Keratinocyte (primary cell): ENCODE measurements around the gene LEKR1. TPM values are rescaled to one million over a fixed set of nuclear protein-coding genes. Genes with fewer than 3 reads are reported as not detected.
A peak's percentile ranks its signal among the peaks of the same experiment; 100 is the strongest.

Experiments
- DNase-seq: peaks from one replicate; pipeline ENCODE4 v3.0.0-alpha.2; 2011; ENCODE audit warnings: low read depth, missing footprints, low spot score
- FAIRE-seq: peaks from 2 replicates; lab custom pipeline; 2011; peaks lifted over from hg19 to GRCh38; lab: Jason Lieb, UNC
- H2AFZ ChIP-seq: 2 replicates; pipeline ENCODE4 v1.6.0; 2012; ENCODE audit warnings: low read length, control low read depth, inconsistent platforms; ENCODE audit not compliant: control insufficient read depth
- H3K27ac ChIP-seq: 2 replicates; pipeline ENCODE4 v1.5.1; 2011; ENCODE audit warnings: low read length; ENCODE audit not compliant: control insufficient read depth, insufficient read depth
- H3K27me3 ChIP-seq: 3 replicates; pipeline ENCODE4 v1.6.0; 2011; ENCODE audit warnings: low read length; ENCODE audit not compliant: control insufficient read depth, insufficient read depth; ENCODE audit errors: extremely low read depth
- H3K36me3 ChIP-seq, 2 experiments: 2 replicates in 1 of 2; 3 replicates in 1 of 2; pipeline ENCODE4 v1.5.1; 2011; ENCODE audit warnings: low read length in 2 of 2, mild to moderate bottlenecking in 1 of 2; ENCODE audit not compliant: control insufficient read depth in 2 of 2, insufficient read depth in 2 of 2; ENCODE audit errors: extremely low read depth in 1 of 2
- H3K4me1 ChIP-seq: 3 replicates; pipeline ENCODE4 v1.5.1; 2011; ENCODE audit warnings: low read length; ENCODE audit not compliant: control insufficient read depth, insufficient read depth; ENCODE audit errors: extremely low read depth
- H3K4me2 ChIP-seq: 3 replicates; pipeline ENCODE4 v1.6.0; 2011; ENCODE audit warnings: low read depth, low read length; ENCODE audit not compliant: control insufficient read depth, insufficient read depth; ENCODE audit errors: extremely low read depth
- H3K4me3 ChIP-seq, 3 experiments: fragments of 200-600 bp in 1 of 3; sonication (generic) in 1 of 3; 2 replicates in 2 of 3; 3 replicates in 1 of 3; pipeline ENCODE4 v1.5.1; 2011 to 2016; ENCODE audit warnings: low read length in 3 of 3, mild to moderate bottlenecking in 3 of 3, control low read depth in 2 of 3, inconsistent platforms in 1 of 3, low read depth in 1 of 3, mixed read lengths in 1 of 3, mixed run types in 1 of 3, moderate library complexity in 1 of 3; ENCODE audit not compliant: control insufficient read depth in 2 of 3, insufficient read depth in 2 of 3; ENCODE audit errors: extremely low read depth in 1 of 3
- H3K79me2 ChIP-seq: 2 replicates; pipeline ENCODE4 v1.6.0; 2012; ENCODE audit warnings: low read length; ENCODE audit not compliant: control insufficient read depth, insufficient read depth
- H3K9ac ChIP-seq: 3 replicates; pipeline ENCODE4 v1.6.0; 2011; ENCODE audit warnings: low read length; ENCODE audit not compliant: control insufficient read depth, insufficient read depth; ENCODE audit errors: extremely low read depth
- H3K9me1 ChIP-seq: 3 replicates; pipeline ENCODE4 v1.6.0; 2011; ENCODE audit warnings: low read length; ENCODE audit not compliant: control insufficient read depth, insufficient read depth; ENCODE audit errors: extremely low read depth
- H3K9me3 ChIP-seq: 2 replicates; pipeline ENCODE4 v1.5.1; 2012; ENCODE audit warnings: low read depth, low read length; ENCODE audit not compliant: control insufficient read depth
- H4K20me1 ChIP-seq: 3 replicates; pipeline ENCODE4 v1.6.0; 2011; ENCODE audit warnings: low read length; ENCODE audit not compliant: control insufficient read depth, insufficient read depth; ENCODE audit errors: extremely low read depth
- CTCF ChIP-seq, 3 experiments: IDR thresholded peaks in 1 of 3; conservative IDR thresholded peaks in 1 of 3; optimal IDR thresholded peaks in 1 of 3; 2 replicates in 2 of 3; 3 replicates in 1 of 3; pipeline versions ENCODE3 to v1.5.1; 2011; ENCODE audit warnings: low read length in 3 of 3, mild to moderate bottlenecking in 3 of 3, moderate library complexity in 2 of 3, control low read depth in 1 of 3, inconsistent platforms in 1 of 3; ENCODE audit not compliant: insufficient read depth in 2 of 3; ENCODE audit errors: extremely low read depth in 1 of 3
- EZH2 ChIP-seq: IDR thresholded peaks from one replicate; pipeline ENCODE4 v1.6.1; 2012; ENCODE audit warnings: inconsistent platforms, mild to moderate bottlenecking, low read length, moderate library complexity
- dilution Hi-C: fragments of 300-500 bp; cut with MboI; formaldehyde crosslinking; loops from one replicate; pipeline ENCODE4 v1.7.0; 2020; ENCODE audit warnings: low sequenced_read_pairs; ENCODE audit not compliant: extremely low pct_ligation_motif_present
- polyA plus RNA-seq, 5 experiments: library from polyadenylated mRNA; depleted of rRNA in 3 of 5; stranded (reverse) in 3 of 5; stranded (forward) in 1 of 5; unstranded in 1 of 5; fragments of >200 nt; gene quantifications; 1 replicate in 1 of 5; 2 replicates in 3 of 5; 3 replicates in 1 of 5; pipeline versions ENCODE4 v1.2.1 to v1.2.3, GENCODE V29; 2011 to 2012; ENCODE audit warnings: missing spikeins in 2 of 5, low read depth in 1 of 5, low replicate concordance in 1 of 5

Gene LEKR1
- polyA plus RNA-seq, 1 donor (not counting 4 experiments of a cell fraction or from before 2014, with no cell fraction given), result 0.63 TPM

DNA sequence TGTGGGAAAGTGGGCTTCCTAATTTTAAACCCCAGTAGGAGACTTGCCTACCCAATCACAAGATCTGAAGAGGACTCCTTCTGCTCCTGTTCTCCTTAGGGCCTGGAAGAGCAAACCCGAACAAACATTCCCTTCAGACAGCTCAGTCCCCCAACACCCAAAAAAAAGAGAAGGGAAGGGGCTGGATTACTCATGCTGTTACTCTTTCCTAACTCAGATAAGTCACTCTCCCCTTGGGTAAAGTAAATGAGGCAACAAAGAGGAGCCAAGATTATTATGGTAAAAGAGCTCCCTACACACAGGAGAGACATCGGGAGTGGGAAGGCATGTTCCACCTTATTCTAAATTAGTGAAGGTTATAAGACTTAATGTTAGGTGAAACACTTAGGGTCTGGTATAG lies 18.1 kb upstream of the LEKR1 start:
- Histone ChIP-seq H3K9ac (no peak overlapping the region), H3K9me1 (no peaks in the 10 kb centered on the region), H3K9me3 (no peaks in the 10 kb centered on the region), H3K4me1 (peaks cover 44% of the 10 kb centered on the region), H3K4me2 (no peak overlapping the region), H3K36me3 (peaks cover 0 to 5% of the 10 kb centered on the region in 2 experiments), H3K4me3 (no peak overlapping the region), H3K27me3 (no peaks in the 10 kb centered on the region), H3K27ac (peak overlapping the region; percentile 30), H2AFZ (no peak overlapping the region), H4K20me1 (no peaks in the 10 kb centered on the region), H3K79me2 (peaks cover 14% of the 10 kb centered on the region)
- no peak for FAIRE-seq
- TF ChIP-seq EZH2, result no peak
- TF ChIP-seq CTCF (optimal IDR thresholded peaks at IDR 0.05 in 1 of 3, IDR thresholded peaks at IDR 0.05 in 1 of 3, conservative IDR thresholded peaks at IDR 0.05 in 1 of 3; ENCODE audit: extremely low read depth in 1 of 3, insufficient read depth in 2 of 3, low read length in 3 of 3), result no peak
- dilution Hi-C loops, result no loop called here
- DNase-seq, result no peak

DNA sequence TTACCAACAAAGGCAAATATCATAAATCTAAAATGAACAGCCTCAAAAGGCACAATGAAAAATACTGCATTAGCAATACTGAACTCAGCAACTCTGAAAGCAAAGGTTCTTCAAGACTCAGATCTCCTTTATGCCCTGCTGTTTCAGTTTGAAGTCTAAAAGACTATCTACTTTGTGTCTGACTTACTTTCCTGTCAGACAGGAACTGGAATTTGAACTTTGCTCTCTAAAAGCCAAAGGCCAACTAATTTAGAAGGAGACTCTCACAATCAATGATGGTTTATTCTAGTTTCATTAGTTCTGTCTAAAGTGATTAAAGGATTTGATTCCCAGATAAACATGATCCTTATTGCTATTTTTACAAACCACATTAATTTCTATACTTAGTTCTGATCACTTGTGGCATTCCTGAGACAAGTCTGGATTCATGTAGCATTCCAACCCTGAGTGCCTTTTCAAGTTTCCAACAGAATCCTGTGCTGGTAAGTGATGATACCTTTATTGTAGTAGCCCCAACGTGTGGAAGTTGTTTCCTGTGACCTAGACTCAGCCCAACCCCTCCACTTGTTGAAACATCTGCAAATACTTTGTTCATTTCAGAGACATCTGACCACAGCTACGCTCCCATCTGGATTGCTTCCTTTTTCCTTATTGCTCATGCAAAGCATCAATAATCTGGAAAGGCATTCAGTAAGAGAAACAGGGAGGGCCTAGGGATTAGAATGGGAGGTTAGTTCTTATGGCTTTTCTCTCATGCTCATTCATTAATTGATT lies 14.9 kb upstream of the LEKR1 start:
- dilution Hi-C loops, result no loop called here
- H3K4me1 ChIP-seq, result peaks cover 69% of the 10 kb centered on the region
- TF ChIP-seq CTCF (optimal IDR thresholded peaks at IDR 0.05 in 1 of 3, IDR thresholded peaks at IDR 0.05 in 1 of 3, conservative IDR thresholded peaks at IDR 0.05 in 1 of 3; ENCODE audit: extremely low read depth in 1 of 3, insufficient read depth in 2 of 3, low read length in 3 of 3) (no peak), EZH2 (no peak)
- H2AFZ ChIP-seq, result no peak overlapping the region
- no peaks in the 10 kb centered on the region for H3K27me3 ChIP-seq
- H3K9me3 ChIP-seq, result no peaks in the 10 kb centered on the region
- H3K9ac ChIP-seq, result peak overlapping the region; percentile 73
- peaks cover 0 to 5% of the 10 kb centered on the region in 2 experiments for H3K36me3 ChIP-seq
- peak overlapping the region; percentile 99 for H3K27ac ChIP-seq
- H3K4me3 ChIP-seq, result no peak overlapping the region
- peak overlapping the region; percentile 78 for H3K4me2 ChIP-seq
- H3K79me2 ChIP-seq, result peaks cover 33% of the 10 kb centered on the region
- DNase-seq (peak; percentile 98), FAIRE-seq (peak; percentile 89)
- H4K20me1 ChIP-seq, result no peaks in the 10 kb centered on the region
- no peaks in the 10 kb centered on the region for H3K9me1 ChIP-seq
